Raji (cell line): ENCODE measurements around the gene HOXC11.

Source experiments
- POLR2A ChIP-seq: IDR thresholded peaks from 2 replicates; pipeline ENCODE4 v1.6.1; 2011; ENCODE audit warnings: low read depth, low read length, control low read depth; ENCODE audit not compliant: insufficient read depth

Gene HOXC11

DNA sequence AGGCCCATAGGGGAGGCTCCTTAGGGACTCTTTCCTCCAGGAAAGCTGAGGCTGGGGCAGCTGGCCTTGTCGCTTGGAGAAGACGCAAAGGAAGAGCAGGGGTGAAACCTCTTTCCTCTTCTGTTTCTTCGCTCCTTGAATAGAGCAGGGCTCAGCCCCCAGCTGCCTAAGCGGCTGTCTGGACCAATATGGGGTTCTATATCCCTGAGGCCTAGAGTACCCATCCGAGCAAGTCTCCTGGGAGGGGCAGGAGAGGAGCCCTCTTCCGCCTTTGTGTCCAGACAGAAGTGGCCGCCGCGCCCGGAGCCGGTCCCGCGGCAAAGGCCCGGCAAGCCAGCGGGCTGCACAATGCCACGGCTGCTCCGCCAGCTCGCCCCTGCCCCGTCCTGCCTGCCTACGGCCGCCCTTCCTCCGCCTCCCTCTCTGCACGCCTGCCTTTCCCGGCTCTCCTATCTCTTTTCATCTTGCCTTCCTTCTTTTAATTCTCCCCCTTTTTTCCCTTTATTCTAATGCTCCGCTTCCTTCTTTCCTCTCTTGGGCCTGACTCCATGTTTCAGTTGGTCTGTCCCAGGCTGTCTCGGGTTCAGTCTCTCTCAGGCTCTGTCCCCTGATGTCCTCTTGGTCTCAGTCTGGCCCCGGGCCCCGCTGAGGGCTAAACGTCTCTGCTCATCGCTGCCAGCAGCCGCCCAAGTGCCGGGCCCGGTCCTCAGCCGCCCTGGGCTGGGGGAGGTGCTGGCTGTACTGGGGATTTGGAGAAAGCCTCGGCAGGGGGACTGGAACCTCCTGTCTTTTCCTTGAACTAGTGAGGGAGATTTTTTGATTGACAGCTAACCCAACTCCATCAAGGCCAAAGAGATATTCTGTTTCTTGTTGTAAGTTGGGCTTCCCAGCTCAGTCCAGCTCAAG is 24.5 kb downstream of the HOXC11 start:
- TF ChIP-seq POLR2A = no peak

- no peak for TF ChIP-seq POLR2A
Observed at GRCh38 chr12:53998110-53998899, 25.4 kb downstream of the HOXC11 start.

- no peak for TF ChIP-seq POLR2A
Observed at GRCh38 chr12:53998900-53999236, 25.9 kb downstream of the HOXC11 start.

- TF ChIP-seq POLR2A = no peak
Observed at GRCh38 chr12:53999559-54000115, 26.7 kb downstream of the HOXC11 start.

DNA sequence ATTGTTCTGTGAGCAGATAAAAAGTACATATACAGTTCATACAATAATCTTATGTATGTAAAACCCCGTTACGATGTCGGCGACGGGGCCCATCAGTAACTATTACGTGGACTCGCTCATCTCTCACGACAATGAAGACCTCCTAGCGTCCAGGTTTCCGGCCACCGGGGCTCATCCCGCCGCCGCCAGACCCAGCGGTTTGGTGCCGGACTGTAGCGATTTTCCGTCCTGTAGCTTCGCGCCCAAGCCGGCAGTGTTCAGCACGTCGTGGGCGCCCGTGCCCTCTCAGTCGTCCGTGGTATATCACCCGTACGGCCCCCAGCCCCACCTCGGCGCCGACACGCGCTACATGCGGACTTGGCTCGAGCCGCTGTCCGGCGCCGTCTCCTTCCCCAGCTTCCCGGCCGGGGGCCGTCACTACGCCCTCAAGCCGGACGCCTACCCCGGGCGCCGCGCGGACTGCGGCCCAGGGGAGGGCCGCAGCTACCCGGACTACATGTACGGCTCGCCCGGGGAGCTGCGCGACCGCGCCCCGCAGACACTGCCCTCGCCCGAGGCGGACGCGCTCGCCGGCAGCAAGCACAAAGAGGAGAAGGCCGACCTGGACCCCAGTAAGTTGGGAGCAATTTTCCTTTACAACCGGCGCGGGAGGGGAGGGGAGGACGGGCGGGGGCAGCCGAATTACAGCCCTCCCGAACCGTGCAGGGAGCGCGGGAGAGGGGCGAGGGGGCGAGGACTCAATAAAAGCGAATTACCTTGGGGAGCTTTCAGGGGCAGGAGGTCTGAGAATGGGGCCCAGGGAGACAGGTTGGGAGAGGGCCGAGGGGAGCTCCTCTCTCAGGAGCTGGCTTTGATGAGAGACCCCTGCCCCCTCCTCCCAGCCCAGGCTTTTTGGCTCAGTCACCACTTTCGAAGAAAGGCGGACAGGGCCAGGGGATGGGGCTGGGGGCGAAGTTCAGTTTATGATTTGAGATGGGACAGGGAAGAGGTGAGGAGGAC is 27.5 kb downstream of the HOXC11 start, which contains the start of gene HOXC9:
Gene HOXC9, plus strand, starts transcription at position 46 of the 999 bp plus-strand sequence. Its CDS starts 28 bp downstream, at position 74.
- TF ChIP-seq POLR2A = no peak

DNA sequence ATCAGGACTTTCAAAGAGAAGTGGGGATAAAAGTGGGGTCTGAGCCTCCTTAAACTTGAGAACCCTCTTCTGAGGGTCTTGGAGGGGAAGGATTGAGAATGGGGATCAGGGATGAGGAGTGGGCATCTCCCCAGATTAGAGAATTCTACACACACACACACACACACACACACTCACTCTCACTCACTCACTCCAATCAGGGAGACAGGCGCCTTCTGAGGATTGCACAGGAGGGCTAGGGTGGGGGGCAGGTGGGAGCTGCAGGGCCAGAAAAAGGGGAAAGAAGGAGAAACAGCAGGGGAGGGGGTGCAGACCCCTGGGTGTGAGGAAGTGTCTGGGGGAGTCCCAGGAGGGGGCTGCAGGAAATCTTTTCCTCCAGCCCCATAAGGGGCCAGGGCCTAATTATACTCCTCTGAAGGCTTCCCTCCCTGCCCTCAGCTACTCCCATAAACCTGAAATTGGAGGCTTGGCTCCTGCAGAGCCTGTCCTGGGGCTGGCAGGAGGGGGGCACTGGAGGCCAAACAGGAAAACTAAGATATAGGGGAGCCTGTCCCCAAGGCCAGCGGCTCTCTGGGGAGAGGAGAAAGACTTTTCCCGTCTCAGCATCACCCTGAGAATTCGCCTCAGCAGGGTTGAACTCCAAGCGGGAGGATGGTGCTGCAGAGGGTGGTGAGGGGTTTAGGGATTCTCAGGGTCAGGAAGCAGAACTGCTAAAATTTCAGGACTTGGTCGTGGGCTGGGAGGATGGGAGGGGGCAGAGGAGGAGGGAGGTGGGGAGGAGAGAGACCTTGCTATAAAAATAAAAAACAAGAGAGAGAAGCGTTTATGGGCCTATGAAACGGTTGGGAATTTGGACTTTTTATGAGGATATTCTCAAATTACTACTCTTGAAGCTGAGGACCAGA is 28.6 kb downstream of the HOXC11 start:
- no peak for TF ChIP-seq POLR2A

- no peak for TF ChIP-seq POLR2A
Observed at GRCh38 chr12:54002278-54002914, 29.5 kb downstream of the HOXC11 start.

DNA sequence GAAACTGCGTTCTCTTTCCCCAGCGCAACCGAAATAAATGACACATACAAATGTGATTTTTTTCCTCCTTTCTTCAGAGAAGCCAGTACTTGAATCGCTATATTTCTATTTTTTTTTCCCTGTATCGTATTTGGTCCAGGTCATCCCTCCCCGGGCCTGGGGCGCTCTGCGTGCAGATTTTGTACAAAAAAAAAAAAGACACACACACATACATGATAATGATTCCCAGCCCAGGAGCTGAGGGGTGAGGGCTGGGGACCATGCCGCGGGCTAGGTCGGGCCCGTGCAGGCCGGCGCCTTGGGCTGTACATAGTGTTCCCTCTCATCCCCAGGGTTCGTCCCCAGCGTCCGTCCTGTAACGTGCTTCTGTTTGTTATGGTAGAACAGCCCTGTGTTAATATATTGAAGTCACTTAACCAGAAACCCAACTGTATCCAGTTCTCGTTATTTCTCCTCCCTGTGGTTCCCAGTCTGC is 30.0 kb downstream of the HOXC11 start:
- no peak for TF ChIP-seq POLR2A

DNA sequence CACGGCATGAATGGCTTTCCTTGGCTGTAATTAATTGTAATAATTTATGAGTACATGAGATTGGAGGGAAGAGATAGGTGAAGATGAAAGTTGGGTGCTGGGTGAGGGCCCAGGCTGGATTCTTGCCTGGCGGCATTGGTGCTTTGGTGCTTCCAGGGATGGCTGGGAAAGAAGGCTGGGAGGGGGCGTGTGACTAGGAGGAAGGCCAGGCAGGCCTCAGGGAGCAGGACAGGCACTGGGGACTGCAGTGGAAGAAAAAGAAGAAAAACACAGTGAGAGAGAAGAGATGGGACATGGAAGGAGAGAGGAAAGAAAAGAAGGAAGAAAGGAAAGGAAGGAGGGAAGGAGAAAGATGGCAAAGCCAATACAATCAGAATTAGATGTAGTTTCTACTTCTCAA is 30.7 kb downstream of the HOXC11 start:
- TF ChIP-seq POLR2A = no peak

DNA sequence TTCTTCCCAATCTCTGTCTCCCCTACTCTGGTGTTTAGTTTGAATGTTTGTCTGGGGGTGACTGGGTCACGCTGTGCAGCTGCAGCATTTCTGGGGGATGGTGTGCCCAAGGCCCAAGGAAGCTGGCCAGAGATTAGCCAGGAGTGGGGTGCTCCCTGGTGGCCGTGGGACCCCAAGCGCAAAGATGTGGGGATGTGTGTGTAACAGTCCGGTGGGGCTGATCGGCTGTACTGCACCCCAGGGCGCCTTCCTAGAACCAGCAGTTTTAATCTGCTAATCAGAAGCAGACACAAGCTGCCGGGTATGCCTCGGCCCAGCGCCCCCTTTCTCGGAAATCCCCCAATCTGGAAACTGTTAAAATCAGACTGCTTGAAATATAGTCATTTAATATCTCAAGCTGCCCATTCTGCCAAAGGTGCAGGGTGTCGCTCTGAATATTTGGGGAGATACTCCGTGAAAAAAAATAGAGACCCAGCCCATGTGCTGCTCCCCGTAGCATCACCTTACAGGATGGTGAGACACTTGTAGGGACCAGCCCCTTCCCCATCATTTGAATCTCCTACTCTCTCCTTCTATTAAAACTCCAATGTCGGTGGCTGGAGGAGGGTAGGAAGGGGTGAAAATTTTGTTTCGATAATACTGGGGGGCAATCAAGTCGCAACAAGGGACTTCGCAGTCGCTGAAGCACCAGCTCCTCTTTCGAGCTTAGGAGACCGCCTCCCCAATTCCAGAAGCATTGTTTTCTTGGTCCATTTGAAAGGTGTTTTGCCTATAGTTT is 31.3 kb downstream of the HOXC11 start:
- no peak for TF ChIP-seq POLR2A

- no peak for TF ChIP-seq POLR2A
Observed at GRCh38 chr12:54004841-54005530, 32.1 kb downstream of the HOXC11 start.

DNA sequence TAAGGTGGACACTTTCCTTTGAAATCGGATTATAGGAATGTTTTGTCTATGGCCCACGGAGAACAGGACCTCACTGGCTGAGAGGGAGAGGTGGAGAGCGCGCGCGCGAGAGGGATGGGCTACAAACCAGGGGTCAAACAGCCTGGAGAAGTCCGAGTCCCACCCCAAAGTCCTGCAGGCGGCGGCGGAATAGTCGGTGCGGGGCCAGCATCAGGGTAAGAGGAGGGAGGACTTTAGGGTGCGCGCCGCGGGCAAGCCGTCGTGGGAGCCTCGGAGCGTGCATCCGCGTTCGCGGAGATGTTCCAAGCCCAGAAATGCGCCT is 32.6 kb downstream of the HOXC11 start:
- TF ChIP-seq POLR2A = no peak
